GM12873 (cell line): Measurements from ENCODE around the gene NPFFR1.

ENCODE experiments used
- CTCF ChIP-seq: IDR thresholded peaks from 2 replicates; pipeline ENCODE4 v1.5.1; 2012; ENCODE audit warnings: low read depth, mild to moderate bottlenecking, moderate library complexity, low read length, control low read depth; ENCODE audit not compliant: insufficient read depth; ENCODE audit errors: missing control alignments

The NPFFR1 gene, protein sequence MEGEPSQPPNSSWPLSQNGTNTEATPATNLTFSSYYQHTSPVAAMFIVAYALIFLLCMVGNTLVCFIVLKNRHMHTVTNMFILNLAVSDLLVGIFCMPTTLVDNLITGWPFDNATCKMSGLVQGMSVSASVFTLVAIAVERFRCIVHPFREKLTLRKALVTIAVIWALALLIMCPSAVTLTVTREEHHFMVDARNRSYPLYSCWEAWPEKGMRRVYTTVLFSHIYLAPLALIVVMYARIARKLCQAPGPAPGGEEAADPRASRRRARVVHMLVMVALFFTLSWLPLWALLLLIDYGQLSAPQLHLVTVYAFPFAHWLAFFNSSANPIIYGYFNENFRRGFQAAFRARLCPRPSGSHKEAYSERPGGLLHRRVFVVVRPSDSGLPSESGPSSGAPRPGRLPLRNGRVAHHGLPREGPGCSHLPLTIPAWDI

DNA sequence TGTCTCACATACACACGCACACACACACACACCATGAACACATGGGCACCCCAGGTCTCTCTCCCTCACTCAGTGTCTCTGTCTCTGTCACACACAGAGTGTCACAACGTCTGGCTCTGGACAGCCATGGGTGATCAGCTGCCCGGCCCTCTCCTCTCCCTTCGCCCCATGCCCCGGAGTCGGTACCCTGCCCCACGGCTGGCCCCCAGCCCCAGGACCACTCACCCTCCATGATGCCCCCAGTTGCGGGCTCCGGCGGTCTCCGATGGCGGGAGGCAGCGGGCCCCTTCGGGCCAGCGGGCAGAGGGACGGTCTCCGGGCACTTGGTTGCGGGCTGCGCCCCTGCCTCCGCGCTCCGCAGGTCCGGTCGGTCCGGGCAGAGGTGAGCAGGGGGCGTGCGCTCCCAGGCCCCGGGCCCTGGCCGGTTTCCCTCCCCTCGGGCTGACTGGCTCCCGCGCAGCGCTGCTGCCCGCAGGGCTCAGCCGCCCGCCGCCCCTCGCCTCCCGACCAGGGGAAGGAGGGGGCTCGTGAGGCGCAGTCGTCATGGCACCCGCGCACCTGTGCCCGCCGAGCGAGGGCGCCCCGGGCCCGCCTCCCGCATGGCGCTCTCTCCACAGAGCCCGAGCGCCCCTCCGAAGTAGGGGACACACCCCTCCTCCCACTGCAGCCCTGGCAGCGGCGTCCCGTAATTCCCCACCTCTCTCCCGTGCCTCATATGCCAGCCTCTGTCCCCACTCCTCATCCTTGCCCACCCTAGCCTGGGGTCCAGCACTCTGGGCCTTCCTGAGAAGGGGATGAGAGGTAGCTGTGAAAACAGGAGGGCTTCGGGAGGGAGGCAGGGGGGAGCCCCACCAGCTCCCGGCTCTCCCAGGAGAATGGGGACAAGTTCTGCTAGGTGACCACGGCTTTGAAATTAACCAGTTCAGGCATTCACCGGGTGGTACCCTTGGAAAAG is at the start of gene NPFFR1:
Gene NPFFR1 (minus strand): TSS at position 560 of the 955 bp plus-strand sequence. CDS start 328 bp downstream, at position 232.
- TF ChIP-seq CTCF, result no peak

- no peak for TF ChIP-seq CTCF
Measured at GRCh38 chr10:70333268-70333667, 49.5 kb upstream of the NPFFR1 start.

GRCh38 chr10:70331486-70332268 is 47.9 kb upstream of the NPFFR1 start:
- peak; percentile 34 for TF ChIP-seq CTCF

DNA sequence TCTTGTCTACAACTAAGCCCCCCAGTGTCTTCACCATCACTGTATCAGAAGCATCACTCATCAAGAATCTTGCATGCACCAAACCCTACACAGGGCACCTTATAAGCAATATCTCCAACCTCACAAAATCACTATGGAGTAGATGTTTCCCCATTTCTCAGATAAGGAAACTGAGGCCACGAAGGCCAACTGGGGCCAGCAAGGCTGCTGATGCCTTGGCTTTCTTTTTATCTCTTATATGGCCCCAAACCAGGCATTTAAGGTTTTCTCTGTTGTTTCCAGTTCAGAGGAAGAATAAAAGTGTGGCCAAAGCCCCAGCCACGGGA is 47.3 kb upstream of the NPFFR1 start:
- TF ChIP-seq CTCF, result no peak

DNA sequence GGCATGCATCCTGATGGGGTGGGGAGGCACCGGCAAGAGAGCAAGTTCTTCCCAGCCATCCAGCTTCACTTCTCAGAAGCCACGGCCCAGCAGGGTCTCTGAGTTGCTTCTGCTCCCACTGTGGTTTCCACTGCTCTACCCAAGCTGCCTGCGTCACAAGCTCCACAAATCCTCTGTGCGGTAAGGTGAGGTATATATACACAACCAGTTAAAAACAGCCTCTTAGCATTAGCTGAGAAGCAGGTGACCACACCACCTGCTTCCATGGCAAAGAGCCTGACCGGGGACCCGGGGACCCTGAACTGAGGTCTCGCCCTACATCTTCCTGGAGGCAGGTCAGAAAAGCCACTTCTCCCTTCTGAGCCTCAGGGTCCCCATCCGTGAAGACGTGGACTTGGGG is 46.9 kb upstream of the NPFFR1 start:
- TF ChIP-seq CTCF, result no peak

DNA sequence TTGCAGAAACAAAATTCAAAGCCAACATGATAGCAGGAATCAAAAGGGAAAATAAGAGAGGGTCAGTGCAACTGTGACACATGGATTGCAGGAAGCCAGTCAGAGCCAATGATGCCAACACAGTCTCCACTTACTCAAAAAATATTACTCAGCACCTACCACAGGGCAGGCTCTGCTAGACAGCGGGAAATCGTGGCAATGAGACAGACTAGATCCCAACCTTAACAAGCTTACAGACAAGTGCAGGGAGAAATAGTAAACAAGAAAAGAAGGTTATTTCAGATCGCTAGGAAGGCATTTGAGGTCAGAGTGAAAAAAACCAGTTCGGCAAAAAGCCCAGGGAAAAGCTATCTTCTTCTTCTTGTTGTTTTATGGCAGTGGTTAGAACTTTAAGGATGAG is 45.2 kb upstream of the NPFFR1 start:
- no peak for TF ChIP-seq CTCF
